T-helper 9 cell (primary cell): ENCODE results near the gene SYDE2.
A peak's percentile ranks its signal among the peaks of the same experiment; 100 is the strongest.

Source experiments
- DNase-seq: peaks from one replicate; pipeline ENCODE4 v3.0.0-alpha.2; 2020

SYDE2 gene

GRCh38 chr1:85122169-85122568 is 78.6 kb downstream of the SYDE2 start:
- DNase-seq, result no peak

- no peak for DNase-seq
These were observed 79.1 kb downstream of the SYDE2 start for GRCh38 chr1:85121744-85122143.

GRCh38 chr1:85118751-85119150 is 82.1 kb downstream of the SYDE2 start:
- no peak for DNase-seq

- no peak for DNase-seq
These were observed 84.0 kb downstream of the SYDE2 start for GRCh38 chr1:85116856-85117255.

- DNase-seq, result no peak
These were observed 84.9 kb downstream of the SYDE2 start for GRCh38 chr1:85115933-85116332.

GRCh38 chr1:85111695-85112094 is 89.1 kb downstream of the SYDE2 start:
- no peak for DNase-seq

GRCh38 chr1:85109475-85109874 is 91.3 kb downstream of the SYDE2 start:
- peak; percentile 14 for DNase-seq
